Activated naive CD8-positive, alpha-beta T cell treated with anti-CD3 and anti-CD28 coated beads, Interleukin-2, amount 50 U/mL, for 16 hours (primary cell): ENCODE measurements around the gene ASCC1.
A peak's percentile ranks its signal among the peaks of the same experiment; 100 is the strongest.

Experiments
- DNase-seq: peaks from one replicate; pipeline ENCODE4 v3.0.0-alpha.2; 2020; ENCODE audit warnings: low read depth, low spot score

ASCC1 gene

GRCh38 chr10:72083790-72084459 is 132.2 kb downstream of the ASCC1 start:
- DNase-seq = peak; percentile 51

- DNase-seq = no peak
These were observed 133.0 kb downstream of the ASCC1 start for GRCh38 chr10:72082856-72083789.

- no peak for DNase-seq
These were observed 134.1 kb downstream of the ASCC1 start for GRCh38 chr10:72081772-72082590.

GRCh38 chr10:72081210-72081609 is 134.9 kb downstream of the ASCC1 start:
- no peak for DNase-seq

- DNase-seq = no peak
These were observed 135.8 kb downstream of the ASCC1 start for GRCh38 chr10:72080042-72080975.

GRCh38 chr10:72079356-72079755 is 136.7 kb downstream of the ASCC1 start:
- DNase-seq = peak; percentile 49

GRCh38 chr10:72077275-72077990 is 138.6 kb downstream of the ASCC1 start:
- DNase-seq = no peak

- no peak for DNase-seq
These were observed 139.3 kb downstream of the ASCC1 start for GRCh38 chr10:72076756-72077155.

GRCh38 chr10:72075376-72076115 is 140.5 kb downstream of the ASCC1 start:
- DNase-seq = no peak

- no peak for DNase-seq
These were observed 141.3 kb downstream of the ASCC1 start for GRCh38 chr10:72074574-72075375.

GRCh38 chr10:72073708-72074573 is 142.1 kb downstream of the ASCC1 start:
- DNase-seq = no peak

GRCh38 chr10:72072639-72073038 is 143.4 kb downstream of the ASCC1 start:
- no peak for DNase-seq

GRCh38 chr10:72072046-72072445 is 144.0 kb downstream of the ASCC1 start:
- DNase-seq = no peak

GRCh38 chr10:72069751-72070526 is 146.1 kb downstream of the ASCC1 start:
- no peak for DNase-seq

GRCh38 chr10:72068901-72069446 is 147.1 kb downstream of the ASCC1 start:
- DNase-seq = no peak

GRCh38 chr10:72068126-72068765 is 147.8 kb downstream of the ASCC1 start:
- DNase-seq = no peak
